ENCODE results near the gene TMEM187.

DNA sequence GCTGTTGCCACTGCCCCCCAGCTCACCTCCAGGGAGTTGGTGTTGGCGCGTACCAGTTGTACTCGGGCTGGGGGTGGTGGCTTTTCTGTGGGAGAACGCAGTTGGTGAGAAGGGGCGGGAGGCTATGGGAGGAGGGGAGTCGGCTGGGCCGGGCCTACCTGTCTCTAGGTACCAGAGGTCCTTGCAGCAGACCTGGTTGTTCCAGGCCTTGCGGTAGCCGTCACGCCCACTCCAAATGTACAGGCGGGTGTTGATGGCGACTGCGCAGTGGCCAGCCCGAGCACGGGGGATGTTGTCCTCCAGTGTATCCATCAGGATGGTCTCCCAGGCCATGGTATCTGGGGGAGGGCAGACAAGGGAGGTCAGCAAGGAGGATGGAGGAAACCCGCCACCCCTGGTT lies 12.5 kb upstream of the TMEM187 start:
- TF ChIP-seq CTCF (IDR thresholded peaks at IDR 0.05; ENCODE audit: insufficient read depth, low read length) (no peak), GABPA (IDR thresholded peaks at IDR 0.05; ENCODE audit: low read depth) (no peak)

All from HL-60 (cell line).